ENCODE measurements around the gene IMMT. TPM values are rescaled to one million over a fixed set of nuclear protein-coding genes. Genes with fewer than 3 reads are reported as not detected.

Gene IMMT
- total and polyA plus RNA-seq, 2 donors (not counting 3 experiments of a cell fraction or from before 2014, with no cell fraction given) = 35.6 to 112 TPM

GRCh38 chr2:86094229-86094628 is 101.0 kb downstream of the IMMT start:
- H3K9me1 ChIP-seq (replicated peaks; ENCODE audit: control insufficient read depth, extremely low read depth, insufficient read depth, low read length) = no peaks in the 10 kb centered on the region
- H3K36me3 ChIP-seq (ENCODE audit: control insufficient read depth in 2 of 2, extremely low read depth in 1 of 2, insufficient read depth in 2 of 2, low read length in 2 of 2) = peaks cover 22 to 35% of the 10 kb centered on the region in 2 experiments

More at GRCh38 chr2:86094229-86094628, 101.0 kb downstream of the IMMT start:
- no TSS peak for BruUV-seq (replicated peaks)
- dilution Hi-C loops (cut with MboI; ENCODE audit: extremely low pct_ligation_motif_present, low sequenced_read_pairs) = no loop called here
- Histone ChIP-seq H3K79me2 (ENCODE audit: control insufficient read depth, insufficient read depth, low read length) (peaks cover 28% of the 10 kb centered on the region), H3K9me3 (replicated peaks; ENCODE audit: control insufficient read depth, insufficient read depth, low read length) (no peaks in the 10 kb centered on the region), H4K20me1 (replicated peaks; ENCODE audit: control insufficient read depth, extremely low read depth, insufficient read depth, low read length) (no peaks in the 10 kb centered on the region), H3K9ac (replicated peaks; ENCODE audit: extremely low read depth, insufficient read depth, low read length) (no peak overlapping the region), H3K4me3 (replicated peaks in 1 of 3; ENCODE audit: insufficient read depth in 1 of 3, low read depth in 1 of 3, low read length in 3 of 3) (no peak overlapping the region), H3K27me3 (ENCODE audit: control insufficient read depth in 2 of 2, insufficient read depth in 2 of 2, low read length in 2 of 2) (no peaks in the 10 kb centered on the region), H3K27ac (ENCODE audit: insufficient read depth, low read depth, low read length) (no peak overlapping the region), H2AFZ (ENCODE audit: low read depth, low read length) (no peak overlapping the region), H3K4me1 (ENCODE audit: control insufficient read depth, extremely low read depth, insufficient read depth, low read length) (peaks cover 2% of the 10 kb centered on the region), H3K4me2 (ENCODE audit: insufficient read depth, low read length) (no peak overlapping the region)
- FAIRE-seq (no peak), DNase-seq (ENCODE audit: low read depth, low spot score) (no peak)
- ChIA-PET POLR2A (no interaction called here), CTCF (no interaction called here)
- TF ChIP-seq FOS (IDR thresholded peaks at IDR 0.05; ENCODE audit: borderline replicate concordance, insufficient read depth, low read length) = no peak
- TF ChIP-seq, protein P1, sequence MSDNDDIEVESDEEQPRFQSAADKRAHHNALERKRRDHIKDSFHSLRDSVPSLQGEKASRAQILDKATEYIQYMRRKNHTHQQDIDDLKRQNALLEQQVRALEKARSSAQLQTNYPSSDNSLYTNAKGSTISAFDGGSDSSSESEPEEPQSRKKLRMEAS (IDR thresholded peaks at IDR 0.05; ENCODE audit: insufficient read depth, insufficient read length) = no peak
- TF ChIP-seq JUN (IDR thresholded peaks at IDR 0.05; ENCODE audit: borderline replicate concordance, insufficient read depth, insufficient read length, low read depth) = no peak
- TF ChIP-seq CTCF (IDR thresholded peaks at IDR 0.05; ENCODE audit: extremely low read depth in 1 of 2, insufficient read depth in 1 of 2, low read depth in 1 of 2, low read length in 2 of 2) = no peak
- TF ChIP-seq MYC (IDR thresholded peaks at IDR 0.05; ENCODE audit: low read depth, low read length) = no peak
- intact Hi-C loops (cut with micrococcal nuclease) = no loop called here

Small RNA genes lying within 50 kb of the gene (microRNA-seq; reads per million reads assigned to microRNA genes)
- gene MIR4779 (ENCODE audit: borderline number of aligned reads, borderline replicate concordance) = not detected

Small RNA genes lying within 50 kb of the gene (small RNA-seq; reads per million reads assigned to genes)
- gene MIR4779 (ENCODE audit: insufficient read depth, insufficient read length, low read depth, low replicate concordance) (not detected), gene RF00019 (ENCODE audit: insufficient read depth, insufficient read length, low read depth, low replicate concordance) (not detected), gene SNORD94 (ENCODE audit: insufficient read depth, insufficient read length, low read depth, low replicate concordance) (16.0 reads per million, percentile 74 among the genes with 10 or more reads in this experiment)

Other genes starting within 250 kb of the IMMT start
- 40.7 and 46.0 TPM in 2 replicates for gene POLR1A, start 89.6 kb downstream of the IMMT start, total RNA-seq
- gene POLR1A, start 89.6 kb downstream of the IMMT start, polyA plus RNA-seq = 7.2 and 7.6 TPM in 2 replicates
- 89.9 and 96.0 TPM in 2 replicates for gene PTCD3, start 89.2 kb downstream of the IMMT start, total RNA-seq
- gene PTCD3, start 89.2 kb downstream of the IMMT start, polyA plus RNA-seq = 30.4 and 69.5 TPM in 2 replicates
- gene MRPL35, start 4.0 kb upstream of the IMMT start, total RNA-seq = 46.9 and 47.3 TPM in 2 replicates
- 48.0 and 68.2 TPM in 2 replicates for gene MRPL35, start 4.0 kb upstream of the IMMT start, polyA plus RNA-seq
- gene REEP1, start 142.2 kb upstream of the IMMT start, total RNA-seq = 0.21 and 0.53 TPM in 2 replicates
- 0.11 and 0.24 TPM in 2 replicates for gene REEP1, start 142.2 kb upstream of the IMMT start, polyA plus RNA-seq
- gene KDM3A, start 245.9 kb upstream of the IMMT start, total RNA-seq = 29.5 and 35.4 TPM in 2 replicates
- gene KDM3A, start 245.9 kb upstream of the IMMT start, polyA plus RNA-seq = 11.5 and 13.5 TPM in 2 replicates

Data from endothelial cell of umbilical vein (primary cell).